SK-N-SH treated with all-trans-retinoic acid at 6 μM for 48 hours (cell line): ENCODE results near the gene FPGS.

Experiments used
- RARB ChIP-seq: fragments of 250-450 bp; sonication (Bioruptor Pico); IDR thresholded peaks from 2 replicates; pipeline ENCODE4 v1.8.0; 2021; ENCODE audit warnings: mild to moderate bottlenecking, moderate library complexity
- TOX ChIP-seq: fragments of 250-450 bp; sonication (Bioruptor Pico); IDR thresholded peaks from 2 replicates; pipeline ENCODE4 v1.8.0; 2021; ENCODE audit warnings: mild to moderate bottlenecking, moderate library complexity, borderline replicate concordance
- ZFP3 ChIP-seq: fragments of 250-450 bp; sonication (Bioruptor Pico); IDR thresholded peaks from 2 replicates; pipeline ENCODE4 v1.5.0; 2020; ENCODE audit warnings: mild to moderate bottlenecking, moderate library complexity
- TF ChIP-seq, protein P1 (sequence below): fragments of 250-450 bp; sonication (Bioruptor Pico); IDR thresholded peaks from 2 replicates; pipeline ENCODE4 v1.5.0; 2020; ENCODE audit warnings: mild to moderate bottlenecking, moderate library complexity

DNA sequence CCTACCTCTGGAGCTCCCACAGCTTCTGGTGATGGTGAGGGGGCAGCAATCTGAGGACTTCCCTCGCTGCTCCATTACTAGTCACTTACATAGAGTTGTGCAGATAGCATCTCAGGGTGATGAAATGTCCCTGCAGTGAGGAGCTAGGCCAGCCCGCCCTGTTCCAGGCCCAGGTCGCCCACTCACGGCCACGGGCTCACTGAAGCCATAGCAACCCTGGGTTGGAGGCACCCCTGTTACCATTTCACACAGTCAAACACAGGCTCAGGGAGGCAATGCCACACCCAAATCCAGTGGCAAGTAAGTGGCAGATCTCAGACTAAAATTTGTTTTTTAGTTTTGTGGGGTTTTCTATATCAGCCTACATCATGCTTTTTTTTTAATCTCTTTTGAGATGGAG lies 43.8 kb upstream of the FPGS start:
- TF ChIP-seq, protein P1, sequence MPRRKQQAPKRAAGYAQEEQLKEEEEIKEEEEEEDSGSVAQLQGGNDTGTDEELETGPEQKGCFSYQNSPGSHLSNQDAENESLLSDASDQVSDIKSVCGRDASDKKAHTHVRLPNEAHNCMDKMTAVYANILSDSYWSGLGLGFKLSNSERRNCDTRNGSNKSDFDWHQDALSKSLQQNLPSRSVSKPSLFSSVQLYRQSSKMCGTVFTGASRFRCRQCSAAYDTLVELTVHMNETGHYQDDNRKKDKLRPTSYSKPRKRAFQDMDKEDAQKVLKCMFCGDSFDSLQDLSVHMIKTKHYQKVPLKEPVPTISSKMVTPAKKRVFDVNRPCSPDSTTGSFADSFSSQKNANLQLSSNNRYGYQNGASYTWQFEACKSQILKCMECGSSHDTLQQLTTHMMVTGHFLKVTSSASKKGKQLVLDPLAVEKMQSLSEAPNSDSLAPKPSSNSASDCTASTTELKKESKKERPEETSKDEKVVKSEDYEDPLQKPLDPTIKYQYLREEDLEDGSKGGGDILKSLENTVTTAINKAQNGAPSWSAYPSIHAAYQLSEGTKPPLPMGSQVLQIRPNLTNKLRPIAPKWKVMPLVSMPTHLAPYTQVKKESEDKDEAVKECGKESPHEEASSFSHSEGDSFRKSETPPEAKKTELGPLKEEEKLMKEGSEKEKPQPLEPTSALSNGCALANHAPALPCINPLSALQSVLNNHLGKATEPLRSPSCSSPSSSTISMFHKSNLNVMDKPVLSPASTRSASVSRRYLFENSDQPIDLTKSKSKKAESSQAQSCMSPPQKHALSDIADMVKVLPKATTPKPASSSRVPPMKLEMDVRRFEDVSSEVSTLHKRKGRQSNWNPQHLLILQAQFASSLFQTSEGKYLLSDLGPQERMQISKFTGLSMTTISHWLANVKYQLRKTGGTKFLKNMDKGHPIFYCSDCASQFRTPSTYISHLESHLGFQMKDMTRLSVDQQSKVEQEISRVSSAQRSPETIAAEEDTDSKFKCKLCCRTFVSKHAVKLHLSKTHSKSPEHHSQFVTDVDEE (CRISPR knock-in tag), result no peak
- TF ChIP-seq RARB (CRISPR knock-in tag), result no peak
- no peak for TF ChIP-seq ZFP3
- TF ChIP-seq TOX (CRISPR knock-in tag), result no peak
